HK-2 (cell line): ENCODE results near the gene TMEM38A.
"Not testable (repeated sequence)": the region's sequence is repeated elsewhere in the genome, so short reads cannot be mapped to it uniquely, and the experiment has no call there.

Experiments
- DNase-seq: peaks from one replicate; pipeline ENCODE4 v3.0.0-alpha.2; 2018; ENCODE audit not compliant: unreplicated experiment

The TMEM38A gene

DNA sequence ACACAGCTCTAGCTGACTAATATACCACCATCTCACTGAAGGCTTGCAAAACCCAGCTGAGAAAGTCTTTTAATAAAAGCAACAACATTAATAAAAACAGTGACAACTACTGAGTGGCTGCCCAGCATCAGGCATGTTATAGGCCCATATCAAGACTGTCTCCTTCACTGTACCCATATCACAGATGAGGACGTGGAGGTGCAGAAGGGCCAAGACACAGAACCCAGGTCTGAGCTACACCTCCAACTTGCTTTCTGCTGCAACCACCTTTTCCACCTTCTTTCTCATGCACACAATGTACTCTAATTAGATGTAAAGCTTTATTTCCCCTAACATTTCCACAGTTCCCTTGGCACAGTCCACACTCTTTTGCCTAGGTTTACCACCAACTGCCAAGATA lies 22.3 kb upstream of the TMEM38A start:
- DNase-seq: no peak

DNA sequence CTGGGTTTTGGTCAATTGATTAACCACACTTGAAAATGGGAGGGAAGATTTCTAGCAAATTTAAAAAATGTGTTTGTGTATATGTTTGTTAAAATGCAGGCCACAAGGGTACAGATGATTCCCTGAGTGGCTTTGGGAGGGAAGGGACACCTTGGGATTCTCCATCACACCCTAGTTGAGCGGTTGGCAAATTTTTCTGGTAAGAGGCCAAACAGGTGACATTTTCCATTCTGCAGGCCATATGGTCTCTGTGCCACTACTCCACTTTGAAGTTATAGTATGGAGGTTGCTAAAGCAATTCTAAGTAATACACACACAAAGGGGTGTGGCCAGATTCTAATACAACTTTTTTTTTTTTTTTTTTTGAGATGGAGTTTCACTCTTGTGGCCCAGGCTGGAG lies 20.0 kb upstream of the TMEM38A start:
- DNase-seq: no peak

DNA sequence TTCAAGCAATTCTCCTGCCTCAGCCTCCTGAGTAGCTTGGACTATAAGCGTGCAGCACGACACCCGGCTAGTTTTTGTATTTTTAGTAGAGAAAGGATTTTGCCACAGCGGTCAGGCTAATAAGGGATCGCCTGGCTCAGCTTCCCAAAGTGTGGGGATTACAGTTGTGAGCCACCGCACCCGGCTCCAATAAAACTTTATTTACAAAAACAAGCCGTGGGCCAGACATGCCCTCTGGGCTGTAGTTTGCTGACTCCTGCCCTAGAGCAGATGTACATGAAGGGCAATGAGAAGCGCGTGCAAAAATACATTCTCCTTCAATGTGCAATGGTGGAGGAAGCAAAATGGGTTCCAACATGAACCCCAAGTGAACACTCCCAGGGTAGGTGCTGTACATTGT lies 19.2 kb upstream of the TMEM38A start:
- no peak for DNase-seq

DNA sequence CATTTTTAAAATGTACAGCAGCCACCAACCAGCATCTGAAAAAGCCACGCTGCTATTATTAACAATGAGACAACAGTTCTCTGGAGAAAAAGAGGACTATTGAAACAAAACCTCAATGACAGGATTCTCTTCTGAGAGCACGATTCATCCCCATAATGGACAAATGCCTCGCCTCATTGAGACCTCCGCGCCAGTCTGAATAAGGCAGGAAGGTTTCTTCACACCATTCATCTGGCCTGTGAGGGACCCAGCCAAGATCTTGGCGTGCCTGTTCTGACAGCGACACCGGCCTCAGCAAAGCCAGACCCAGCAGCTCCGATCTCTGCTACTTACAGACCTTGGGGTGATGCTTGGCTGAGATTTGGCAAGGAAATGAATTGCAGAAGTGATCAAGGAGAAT lies 15.8 kb upstream of the TMEM38A start:
- no peak for DNase-seq

DNA sequence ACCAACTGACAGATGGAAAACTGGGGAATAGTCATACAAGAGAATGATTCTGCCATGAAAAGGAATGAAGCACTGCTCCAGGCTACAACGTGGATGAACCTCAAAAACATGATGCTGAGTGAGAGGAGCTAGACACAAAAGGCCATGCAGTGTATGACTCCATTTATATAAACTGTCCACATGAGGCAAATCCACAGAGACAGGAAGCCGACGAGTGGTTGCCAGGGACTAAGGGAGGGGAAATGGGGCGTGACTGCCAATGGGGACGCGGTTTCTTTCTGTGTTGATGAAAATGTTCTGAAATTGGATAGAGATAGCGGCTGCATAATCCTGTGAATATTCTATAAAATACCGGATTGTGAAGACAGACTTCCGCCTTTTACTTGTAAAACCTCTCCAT lies 11.2 kb upstream of the TMEM38A start:
- DNase-seq: peak; percentile 6

DNA sequence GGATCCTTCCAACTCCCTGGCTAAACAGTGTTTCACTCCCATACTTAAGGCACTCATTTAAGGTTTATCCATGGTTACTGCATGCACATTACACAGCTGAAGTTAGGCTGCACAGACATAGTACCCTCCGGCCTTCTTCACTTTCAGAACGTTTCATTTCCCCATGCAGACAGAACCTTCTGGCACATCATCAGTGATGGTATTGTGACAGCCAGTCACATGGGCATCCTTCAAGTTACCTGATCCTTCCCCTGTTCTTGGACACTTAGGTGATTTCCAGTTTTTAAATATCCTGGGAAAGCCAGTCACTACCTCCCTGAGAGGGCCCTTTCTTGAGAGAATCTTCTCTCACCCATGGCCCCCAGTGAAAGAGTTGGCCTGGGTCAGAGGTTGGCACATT lies 10.1 kb upstream of the TMEM38A start:
- no peak for DNase-seq

DNA sequence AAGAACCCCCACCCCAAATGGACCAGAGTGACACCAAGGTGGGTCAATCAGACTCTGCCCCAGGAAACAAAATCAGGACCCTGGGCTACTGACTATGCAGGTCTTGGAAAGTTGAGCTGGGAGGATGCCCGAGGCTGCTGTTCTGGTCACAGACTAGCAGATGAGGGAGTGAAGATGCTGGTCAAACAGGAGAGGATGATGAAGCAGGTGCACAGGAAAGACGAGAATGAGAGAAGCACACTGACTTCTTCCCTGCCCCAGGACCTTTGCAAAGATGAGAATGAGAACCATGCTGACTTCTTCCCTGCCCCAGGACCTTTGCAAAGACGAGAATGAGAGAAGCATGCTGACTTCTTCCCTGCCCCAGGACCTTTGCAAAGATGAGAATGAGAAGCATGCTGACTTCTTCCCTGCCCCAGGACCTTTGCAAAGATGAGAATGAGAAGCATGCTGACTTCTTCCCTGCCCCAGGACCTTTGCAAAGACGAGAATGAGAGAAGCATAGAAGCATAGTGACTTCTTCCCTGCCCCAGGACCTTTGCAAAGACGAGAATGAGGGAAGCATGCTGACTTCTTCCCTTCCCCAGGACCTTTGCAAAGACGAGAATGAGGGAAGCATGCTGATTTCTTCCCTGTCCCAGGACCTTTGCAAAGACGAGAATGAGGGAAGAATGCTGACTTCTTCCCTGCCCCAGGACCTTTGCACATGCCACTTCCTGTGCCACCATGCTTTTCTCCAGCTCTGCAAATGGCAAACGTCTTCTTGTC lies 9.3 kb upstream of the TMEM38A start:
- not testable (repeated sequence) for DNase-seq

DNA sequence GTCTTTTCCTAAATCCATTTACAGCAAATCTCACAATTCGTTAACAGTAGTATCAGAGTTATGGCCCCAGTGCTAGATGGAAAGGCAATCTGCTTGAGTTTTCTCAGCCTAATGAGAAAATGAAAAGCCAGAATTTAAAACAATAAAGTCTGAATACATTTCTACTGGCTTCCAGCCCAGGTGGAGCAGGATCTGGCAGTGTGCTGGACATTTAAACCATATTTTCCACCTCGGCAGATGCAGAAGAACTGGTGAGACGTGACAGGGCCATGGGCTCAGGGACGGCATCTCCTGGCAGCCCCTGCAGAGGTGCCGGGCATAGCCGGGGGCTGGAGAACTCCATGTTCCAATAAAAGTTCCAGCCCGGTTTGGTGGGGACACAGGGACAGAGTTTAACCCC lies 8.1 kb upstream of the TMEM38A start:
- no peak for DNase-seq

DNA sequence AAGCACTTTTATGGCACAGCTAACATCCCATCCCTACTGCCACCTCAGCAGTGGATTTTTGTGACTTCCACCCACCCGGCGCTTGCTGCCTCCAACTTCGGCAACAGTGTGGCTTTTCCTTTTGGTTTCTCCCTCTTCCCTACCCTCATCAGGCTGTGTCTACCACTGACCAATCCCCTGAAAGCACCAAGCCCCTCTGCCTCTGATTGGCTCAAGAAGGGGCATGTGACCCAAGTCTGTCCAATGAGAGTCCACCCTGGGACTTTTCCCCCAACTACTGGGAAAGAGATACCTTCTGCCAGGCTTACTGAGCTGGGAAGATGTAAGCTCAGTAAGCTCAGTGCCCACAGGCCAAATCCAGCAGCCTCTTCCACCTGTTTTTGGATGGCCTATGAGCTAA lies 6.8 kb upstream of the TMEM38A start:
- DNase-seq: no peak

DNA sequence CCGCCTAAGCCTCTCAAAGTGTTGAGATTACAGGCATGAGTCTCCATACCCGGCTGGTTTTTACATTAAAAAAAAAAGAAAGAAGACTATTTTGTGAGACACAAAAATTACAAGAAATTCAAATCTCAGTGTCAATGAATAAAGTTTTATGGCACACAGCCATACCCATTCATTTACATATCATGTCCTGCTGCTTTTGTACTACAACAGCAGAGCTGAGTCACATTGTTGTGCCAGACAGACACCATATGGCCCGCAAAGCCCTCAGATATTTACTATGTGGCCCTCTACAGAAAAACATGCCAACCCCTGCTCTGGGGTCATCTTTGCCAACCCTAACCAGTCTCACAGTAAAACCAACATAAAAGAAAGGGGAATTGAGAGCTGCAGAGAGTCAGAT lies 6.3 kb upstream of the TMEM38A start:
- DNase-seq: no peak

DNA sequence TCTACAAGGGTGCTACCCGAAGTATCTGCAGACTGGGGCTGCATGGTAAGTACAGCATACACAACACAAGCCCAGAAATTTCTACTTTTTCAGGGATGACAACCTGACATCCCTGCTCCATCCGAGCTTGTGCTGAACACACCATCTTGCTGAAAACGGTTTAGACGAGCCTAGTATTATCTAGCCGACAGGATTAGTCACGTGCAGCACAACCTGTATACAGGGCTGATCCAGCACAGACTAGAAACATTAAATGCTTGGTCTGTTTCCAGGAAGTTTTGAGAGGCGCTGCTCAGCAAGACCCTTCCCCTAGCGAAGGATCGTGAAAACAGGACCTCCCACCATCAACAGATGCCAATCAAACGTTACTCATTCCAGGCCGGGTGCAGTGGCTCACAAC lies 5.2 kb upstream of the TMEM38A start:
- DNase-seq: no peak

DNA sequence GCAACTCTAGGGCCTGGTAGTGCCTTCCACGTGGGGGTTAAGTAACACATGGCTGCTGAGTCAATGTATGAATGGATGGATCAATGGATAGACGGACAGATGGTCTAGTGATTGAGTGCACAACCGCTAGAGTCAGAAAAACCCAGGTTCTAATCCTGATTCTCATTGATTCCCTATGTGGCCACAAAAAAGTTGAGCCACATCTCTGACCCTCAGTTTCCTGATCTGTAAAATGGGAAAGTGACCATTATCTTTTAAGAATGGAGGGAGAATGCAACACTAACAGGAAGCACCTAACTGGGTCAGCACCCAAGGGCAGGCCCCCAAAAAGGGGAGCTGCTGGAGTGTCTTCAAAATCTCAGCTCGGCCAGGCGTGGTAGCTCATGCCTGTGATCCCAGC lies 3.6 kb upstream of the TMEM38A start:
- DNase-seq: no peak

DNA sequence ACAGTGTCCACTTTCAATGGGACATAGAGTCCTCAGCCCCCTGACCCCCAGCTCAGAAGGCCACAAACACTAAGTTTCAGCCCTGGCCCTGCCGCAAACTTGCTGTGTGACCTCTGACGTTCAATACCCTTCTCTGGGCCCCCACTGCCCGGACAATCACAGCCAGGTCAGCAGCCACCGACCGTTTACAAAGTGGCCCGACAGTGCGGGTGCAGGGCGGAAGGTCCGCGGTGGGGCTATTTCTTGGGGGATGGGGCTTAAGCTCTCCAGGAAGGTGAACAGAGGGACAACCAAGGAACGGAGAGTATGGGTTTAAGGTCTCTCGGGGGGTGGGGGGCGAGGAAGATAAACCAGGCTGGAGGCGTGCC lies 1.5 kb upstream of the TMEM38A start:
- no peak for DNase-seq

DNA sequence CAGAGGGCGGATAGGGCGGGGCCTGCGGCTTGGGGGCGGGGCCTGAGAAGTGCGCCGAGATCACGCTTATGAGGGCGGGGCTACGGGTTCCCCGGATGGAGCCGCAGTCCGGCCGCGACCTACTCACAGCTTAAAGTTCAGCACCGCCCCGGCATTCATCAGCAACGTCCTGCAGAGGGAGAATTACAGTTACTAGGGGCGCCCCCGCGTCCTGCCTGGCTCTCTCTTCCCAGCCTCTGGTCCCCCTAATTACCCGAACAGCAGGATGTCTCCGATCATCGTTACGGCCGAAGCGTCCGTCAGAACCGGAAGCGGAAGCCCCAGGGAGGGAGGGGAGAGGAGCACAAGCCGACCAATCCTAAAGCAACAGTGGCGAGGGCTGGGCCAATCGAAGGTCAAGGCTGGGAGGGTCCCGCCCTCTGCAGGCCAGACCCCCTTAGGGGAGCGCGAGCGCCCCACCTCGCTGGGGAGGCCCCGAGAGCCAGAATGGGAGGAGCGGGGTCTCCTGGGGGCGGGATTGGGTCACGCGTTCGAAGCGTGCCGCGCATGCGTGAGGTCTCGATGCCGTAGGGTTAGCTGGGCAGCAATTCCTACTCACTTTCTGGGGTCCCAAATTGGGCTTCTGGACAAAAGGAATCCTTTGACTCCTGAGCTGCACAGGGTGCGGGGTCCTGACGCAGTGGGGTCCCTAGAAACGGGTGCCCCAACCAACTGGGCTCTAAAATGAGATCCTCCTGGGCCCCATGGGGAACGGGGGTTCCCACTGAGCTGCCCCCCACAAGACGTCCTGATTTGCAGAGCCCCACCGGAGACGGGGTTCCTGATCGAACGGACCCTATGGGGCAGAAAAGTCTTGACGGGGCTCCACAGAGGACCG lies 869 bp upstream of the TMEM38A start, which contains the start of gene SMIM7:
Gene SMIM7, minus strand, starts transcription at position 313 of the 877 bp plus-strand sequence. Its CDS starts 34 bp downstream, at position 279.
- peak; percentile 98 for DNase-seq

DNA sequence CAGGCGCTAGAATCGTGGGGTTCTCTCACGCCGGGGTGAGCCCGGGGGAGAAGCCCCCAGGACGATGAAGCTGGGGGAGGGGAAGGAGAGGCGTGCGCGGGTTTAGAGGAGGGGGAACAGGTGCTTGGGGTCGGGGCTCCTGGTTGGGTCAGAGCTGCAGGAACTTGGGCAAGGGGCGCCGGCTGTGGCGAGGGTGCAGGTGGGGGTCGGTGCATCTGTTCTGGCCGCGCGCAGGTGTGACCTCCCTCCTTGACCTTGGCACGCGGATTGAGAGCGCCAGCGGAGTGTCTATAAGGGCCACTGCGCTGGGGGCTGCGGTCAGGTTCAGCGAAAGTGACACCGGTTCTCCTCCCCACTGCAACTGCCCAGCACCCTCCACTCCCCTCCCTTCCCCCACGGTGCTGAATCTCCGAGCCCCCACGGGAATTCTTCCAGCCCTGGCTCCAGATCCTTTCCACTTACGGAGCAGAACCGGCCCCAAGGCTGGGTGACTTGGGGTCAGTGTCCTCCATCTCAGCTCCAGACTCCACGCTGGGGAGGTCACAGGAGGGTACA lies 618 bp downstream of the TMEM38A start:
- DNase-seq: peak; percentile 7

DNA sequence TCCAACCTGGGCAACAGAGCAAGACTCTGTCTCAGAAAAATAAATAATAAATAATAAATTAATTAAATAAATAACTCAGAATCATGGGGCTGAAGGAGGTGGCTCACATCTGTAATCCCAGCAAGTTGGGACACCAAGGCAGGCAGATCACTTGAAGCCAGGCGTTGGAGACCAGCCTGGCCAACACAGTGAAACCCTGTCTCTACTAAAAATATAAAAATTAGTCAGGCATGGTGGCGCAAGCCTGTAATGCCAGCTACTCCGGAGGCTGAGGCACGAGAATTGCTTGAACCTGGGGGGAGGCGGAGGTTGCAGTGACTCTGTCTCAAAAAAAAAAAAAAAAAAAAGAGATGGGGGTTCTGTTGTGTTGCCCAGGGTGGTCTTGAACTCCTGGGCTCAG lies 7.2 kb downstream of the TMEM38A start:
- DNase-seq: no peak

DNA sequence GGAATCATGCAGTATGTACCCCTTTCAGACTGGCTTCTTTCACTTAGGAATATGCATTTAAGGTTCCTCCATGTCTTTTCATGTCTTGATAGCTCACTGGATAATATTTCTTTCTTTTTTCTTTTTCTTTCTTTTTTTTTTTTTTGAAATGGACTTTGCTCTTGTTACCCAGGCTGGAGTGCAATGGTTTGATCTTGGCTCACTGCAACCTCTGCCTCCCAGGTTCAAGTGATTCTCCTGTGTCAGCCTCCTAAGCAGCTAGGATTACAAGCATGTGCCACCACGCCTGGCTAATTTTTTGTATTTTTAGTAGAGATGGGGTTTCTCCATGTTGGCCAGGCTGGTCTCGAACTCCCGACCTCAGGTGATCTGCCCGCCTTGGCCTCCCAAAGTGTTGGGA lies 7.8 kb downstream of the TMEM38A start:
- DNase-seq: not testable (repeated sequence)

DNA sequence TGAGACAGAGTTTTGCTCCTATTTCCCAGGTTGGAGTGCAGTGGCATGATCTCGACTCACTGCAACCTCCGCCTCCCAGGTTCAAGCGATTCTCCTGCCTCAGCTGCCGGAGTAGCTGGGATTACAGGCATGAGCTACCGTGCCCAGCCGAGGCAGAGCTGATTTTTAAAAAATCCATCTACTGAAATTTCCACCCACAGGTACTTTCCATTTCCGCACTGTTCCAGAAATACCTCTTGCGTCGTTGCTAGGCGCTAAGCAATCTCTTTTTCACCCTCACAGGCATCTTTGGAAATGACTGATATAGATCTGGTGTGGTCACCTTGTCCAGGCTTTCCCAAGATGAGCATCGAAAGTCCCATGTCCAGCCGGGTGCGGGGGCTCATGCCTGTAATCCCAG lies 9.4 kb downstream of the TMEM38A start:
- DNase-seq: no peak

DNA sequence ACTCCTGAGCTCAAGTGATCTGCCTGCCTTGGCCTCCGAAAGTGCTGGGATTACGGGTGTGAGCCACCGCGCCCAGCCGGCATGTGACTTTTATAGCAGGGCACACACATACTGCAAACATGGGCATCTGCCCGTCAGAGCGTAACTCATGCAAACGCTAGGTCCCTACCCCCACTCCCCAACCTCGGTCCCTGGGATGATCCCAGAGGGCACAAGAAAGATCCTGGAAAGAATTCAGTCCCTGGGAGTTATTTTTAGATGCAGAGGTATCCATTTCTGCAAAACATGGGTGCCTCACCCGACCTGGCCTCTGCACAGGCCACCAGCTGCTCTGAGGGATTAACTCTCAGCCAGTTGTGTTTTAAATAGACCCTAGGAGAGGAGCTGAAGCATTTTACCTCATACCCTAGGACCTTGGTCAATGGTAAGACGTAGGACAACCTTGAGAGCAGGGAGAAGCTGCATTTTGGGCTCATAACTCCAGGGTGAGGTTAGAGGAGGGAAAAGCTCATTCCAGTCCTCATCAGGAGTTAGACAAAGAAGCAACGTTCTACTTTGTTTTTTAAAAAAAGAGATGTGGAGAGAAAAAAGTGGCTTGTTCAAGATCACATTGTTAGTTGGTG lies 10.8 kb downstream of the TMEM38A start:
- DNase-seq: no peak

DNA sequence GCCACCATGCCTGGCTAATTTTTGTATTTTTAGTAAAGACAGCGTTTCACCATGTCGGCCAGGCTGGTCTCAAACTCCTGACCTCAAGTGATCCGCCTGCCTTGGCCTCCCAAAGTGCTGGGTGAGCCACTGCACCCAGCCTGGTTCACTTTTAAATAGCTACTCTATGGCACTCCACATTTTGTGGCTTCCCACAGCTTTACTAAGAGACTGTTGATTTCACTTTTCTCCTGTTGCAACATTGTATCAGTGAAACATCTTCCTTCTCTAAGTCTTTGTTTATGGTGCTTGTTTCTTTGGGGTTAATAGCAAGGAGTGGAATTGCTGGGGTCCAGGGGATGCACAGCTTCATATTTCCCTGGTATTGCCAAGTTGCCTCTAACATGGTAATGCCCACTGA lies 12.3 kb downstream of the TMEM38A start:
- no peak for DNase-seq

DNA sequence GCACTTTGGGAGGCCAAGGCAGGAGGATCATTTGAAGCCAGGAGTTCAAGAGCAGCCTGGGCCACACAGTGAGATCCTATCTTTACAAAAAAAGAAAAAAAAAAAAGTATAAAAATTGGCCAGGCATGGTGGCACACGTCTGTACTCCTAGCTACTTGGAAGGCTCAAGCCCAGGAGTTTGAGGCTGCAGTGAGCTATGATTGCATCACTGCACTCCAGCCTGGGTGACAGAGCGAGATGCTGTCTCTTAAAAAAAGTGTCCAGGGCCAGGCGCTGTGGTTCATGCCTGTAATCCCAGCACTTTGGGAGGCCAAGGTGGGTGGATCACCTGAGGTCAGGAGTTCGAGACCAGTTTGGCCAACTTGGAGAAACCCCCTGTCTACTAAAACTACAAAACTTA lies 12.9 kb downstream of the TMEM38A start:
- DNase-seq: not testable (repeated sequence)

DNA sequence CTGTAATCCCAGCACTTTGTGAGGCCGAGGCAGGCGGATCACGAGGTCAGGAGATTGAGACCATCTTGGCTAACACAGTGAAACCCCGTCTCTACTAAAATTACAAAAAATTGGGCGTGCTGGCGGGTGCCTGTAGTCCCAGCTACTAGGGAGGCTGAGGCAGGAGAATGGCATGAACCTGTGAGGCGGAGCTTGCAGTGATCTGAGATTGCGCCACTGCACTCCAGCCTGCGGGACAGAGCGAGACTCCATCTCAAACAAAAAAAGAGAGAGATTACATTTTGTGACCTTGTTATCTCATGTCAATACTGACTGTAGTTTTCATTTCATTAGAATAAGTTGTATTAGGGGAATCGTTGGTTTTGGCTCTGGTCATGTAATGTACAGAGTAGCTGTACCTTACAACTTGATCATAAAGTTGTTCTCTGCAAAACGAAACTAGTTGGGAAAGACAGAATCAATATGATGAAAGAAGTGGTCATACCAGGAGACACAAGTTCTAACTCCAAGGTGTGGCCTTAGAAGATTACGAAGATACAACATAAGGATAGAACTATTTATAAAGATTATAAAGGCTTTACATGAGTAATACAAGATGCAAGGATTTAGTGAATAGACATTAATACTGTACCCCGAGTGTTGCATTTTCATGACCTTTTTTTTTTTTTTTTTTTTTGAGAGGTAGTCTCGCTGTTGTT lies 15.3 kb downstream of the TMEM38A start:
- no peak for DNase-seq
